ENCODE data around the gene U2SURP.
A peak's percentile ranks its signal among the peaks of the same experiment; 100 is the strongest.

The U2SURP gene

GRCh38 chr3:143084856-143085731 is 83.7 kb downstream of the U2SURP start:
- peaks cover 0 to 14% (median 3%) of the 10 kb centered on the region in 4 experiments for H3K4me1 ChIP-seq (ENCODE audit: control extremely low read depth in 1 of 4, control insufficient read depth in 4 of 4, insufficient read depth in 4 of 4, low read length in 3 of 4)
- ChIA-PET CTCF (interaction anchor here (0.7 kb wide), 1 partner anchor 567 kb away, joined by 3 read pairs; no protein-coding TSS in a partner anchor), POLR2A (no interaction called here)
- no peak overlapping the region for H3K4me3 ChIP-seq (ENCODE audit: control insufficient read depth in 1 of 7, extremely low read depth in 1 of 7, insufficient read depth in 4 of 7, low read depth in 2 of 7, low read length in 6 of 7)
- peaks cover 0 to 2% (median 0%) of the 10 kb centered on the region in 5 experiments for H3K9me3 ChIP-seq (ENCODE audit: control extremely low read depth in 1 of 5, control insufficient read depth in 4 of 5, insufficient read depth in 2 of 5, low read depth in 1 of 5, low read length in 4 of 5)
- H3K27ac ChIP-seq (ENCODE audit: insufficient read depth in 1 of 2, low read depth in 1 of 2, low read length in 2 of 2, poor library complexity in 1 of 2, severe bottlenecking in 2 of 2) = peak overlapping the region in 1 of 2 experiments; percentile 60
- H3K27me3 ChIP-seq (replicated peaks in 2 of 5; ENCODE audit: control insufficient read depth in 4 of 5, insufficient read depth in 5 of 5, low read length in 4 of 5) = no peaks in the 10 kb centered on the region
- peak; percentile 75 to 92 (median 84) for DNase-seq
- 93% methylated on average over 11 of the region's 17 CpGs for WGBS (ENCODE audit: insufficient coverage)
- no peaks in the 10 kb centered on the region for H3K36me3 ChIP-seq (ENCODE audit: control insufficient read depth in 4 of 4, insufficient read depth in 4 of 4, low read length in 3 of 4)

- no peak for DNase-seq
- H3K4me3 ChIP-seq (ENCODE audit: control insufficient read depth in 1 of 7, extremely low read depth in 1 of 7, insufficient read depth in 4 of 7, low read depth in 2 of 7, low read length in 6 of 7) = no peak overlapping the region
- no peak overlapping the region for H3K27ac ChIP-seq (ENCODE audit: insufficient read depth in 1 of 2, low read depth in 1 of 2, low read length in 2 of 2, poor library complexity in 1 of 2, severe bottlenecking in 2 of 2)
- CTCF ChIA-PET = no interaction called here
- POLR2A ChIA-PET = no interaction called here
- no peaks in the 10 kb centered on the region for H3K9me3 ChIP-seq (ENCODE audit: control extremely low read depth in 1 of 5, control insufficient read depth in 4 of 5, insufficient read depth in 2 of 5, low read depth in 1 of 5, low read length in 4 of 5)
- peaks cover 0 to 5% (median 3%) of the 10 kb centered on the region in 4 experiments for H3K4me1 ChIP-seq (ENCODE audit: control extremely low read depth in 1 of 4, control insufficient read depth in 4 of 4, insufficient read depth in 4 of 4, low read length in 3 of 4)
- H3K36me3 ChIP-seq (ENCODE audit: control insufficient read depth in 4 of 4, insufficient read depth in 4 of 4, low read length in 3 of 4) = no peaks in the 10 kb centered on the region
- H3K27me3 ChIP-seq (replicated peaks in 2 of 5; ENCODE audit: control insufficient read depth in 4 of 5, insufficient read depth in 5 of 5, low read length in 4 of 5) = peaks cover 0 to 3% (median 0%) of the 10 kb centered on the region in 5 experiments
- WGBS (ENCODE audit: insufficient coverage) = no CpG with 5 or more reads among the region's 1 CpG
Observed at GRCh38 chr3:143088835-143089234, 87.5 kb downstream of the U2SURP start.

- peaks cover 0 to 3% (median 2%) of the 10 kb centered on the region in 4 experiments for H3K4me1 ChIP-seq (ENCODE audit: control extremely low read depth in 1 of 4, control insufficient read depth in 4 of 4, insufficient read depth in 4 of 4, low read length in 3 of 4)
- no peaks in the 10 kb centered on the region for H3K9me3 ChIP-seq (ENCODE audit: control extremely low read depth in 1 of 5, control insufficient read depth in 4 of 5, insufficient read depth in 2 of 5, low read depth in 1 of 5, low read length in 4 of 5)
- ChIA-PET CTCF (no interaction called here), POLR2A (no interaction called here)
- WGBS (ENCODE audit: insufficient coverage) = 100% methylated on average over 1 of the region's 4 CpGs
- H3K4me3 ChIP-seq (ENCODE audit: control insufficient read depth in 1 of 7, extremely low read depth in 1 of 7, insufficient read depth in 4 of 7, low read depth in 2 of 7, low read length in 6 of 7) = no peak overlapping the region
- DNase-seq = no peak
- H3K36me3 ChIP-seq (ENCODE audit: control insufficient read depth in 4 of 4, insufficient read depth in 4 of 4, low read length in 3 of 4) = no peaks in the 10 kb centered on the region
- H3K27me3 ChIP-seq (replicated peaks in 2 of 5; ENCODE audit: control insufficient read depth in 4 of 5, insufficient read depth in 5 of 5, low read length in 4 of 5) = peaks cover 0 to 3% (median 0%) of the 10 kb centered on the region in 5 experiments
- H3K27ac ChIP-seq (ENCODE audit: insufficient read depth in 1 of 2, low read depth in 1 of 2, low read length in 2 of 2, poor library complexity in 1 of 2, severe bottlenecking in 2 of 2) = no peak overlapping the region
Observed at GRCh38 chr3:143089965-143090364, 88.6 kb downstream of the U2SURP start.

- WGBS (ENCODE audit: insufficient coverage) = 93% methylated on average over 5 of the region's 5 CpGs
- Histone ChIP-seq H3K9me3 (ENCODE audit: control extremely low read depth in 1 of 5, control insufficient read depth in 4 of 5, insufficient read depth in 2 of 5, low read depth in 1 of 5, low read length in 4 of 5) (peaks cover 0 to 4% (median 0%) of the 10 kb centered on the region in 5 experiments), H3K4me1 (ENCODE audit: control extremely low read depth in 1 of 4, control insufficient read depth in 4 of 4, insufficient read depth in 4 of 4, low read length in 3 of 4) (no peaks in the 10 kb centered on the region), H3K27ac (ENCODE audit: insufficient read depth in 1 of 2, low read depth in 1 of 2, low read length in 2 of 2, poor library complexity in 1 of 2, severe bottlenecking in 2 of 2) (no peak overlapping the region), H3K27me3 (replicated peaks in 2 of 5; ENCODE audit: control insufficient read depth in 4 of 5, insufficient read depth in 5 of 5, low read length in 4 of 5) (peaks cover 0 to 3% (median 0%) of the 10 kb centered on the region in 5 experiments), H3K36me3 (ENCODE audit: control insufficient read depth in 4 of 4, insufficient read depth in 4 of 4, low read length in 3 of 4) (no peaks in the 10 kb centered on the region), H3K4me3 (ENCODE audit: control insufficient read depth in 1 of 7, extremely low read depth in 1 of 7, insufficient read depth in 4 of 7, low read depth in 2 of 7, low read length in 6 of 7) (no peak overlapping the region)
- no peak for DNase-seq
- CTCF ChIA-PET = no interaction called here
- POLR2A ChIA-PET = no interaction called here
Observed at GRCh38 chr3:143090486-143090885, 89.1 kb downstream of the U2SURP start.

- Histone ChIP-seq H3K27me3 (replicated peaks in 2 of 5; ENCODE audit: control insufficient read depth in 4 of 5, insufficient read depth in 5 of 5, low read length in 4 of 5) (peaks cover 0 to 3% (median 0%) of the 10 kb centered on the region in 5 experiments), H3K4me3 (ENCODE audit: control insufficient read depth in 1 of 7, extremely low read depth in 1 of 7, insufficient read depth in 4 of 7, low read depth in 2 of 7, low read length in 6 of 7) (no peak overlapping the region), H3K9me3 (ENCODE audit: control extremely low read depth in 1 of 5, control insufficient read depth in 4 of 5, insufficient read depth in 2 of 5, low read depth in 1 of 5, low read length in 4 of 5) (peaks cover 0 to 8% (median 4%) of the 10 kb centered on the region in 5 experiments), H3K27ac (ENCODE audit: insufficient read depth in 1 of 2, low read depth in 1 of 2, low read length in 2 of 2, poor library complexity in 1 of 2, severe bottlenecking in 2 of 2) (no peak overlapping the region), H3K4me1 (ENCODE audit: control extremely low read depth in 1 of 4, control insufficient read depth in 4 of 4, insufficient read depth in 4 of 4, low read length in 3 of 4) (no peaks in the 10 kb centered on the region), H3K36me3 (ENCODE audit: control insufficient read depth in 4 of 4, insufficient read depth in 4 of 4, low read length in 3 of 4) (no peaks in the 10 kb centered on the region)
- no peak for DNase-seq
- 98% methylated on average over 6 of the region's 9 CpGs for WGBS (ENCODE audit: insufficient coverage)
- POLR2A ChIA-PET = no interaction called here
- CTCF ChIA-PET = interaction anchor here (1.4 kb wide), 1 partner anchor 15 kb away, joined by 3 read pairs; no protein-coding TSS in a partner anchor
Observed at GRCh38 chr3:143090976-143091837, 89.8 kb downstream of the U2SURP start.

- ChIA-PET CTCF (interaction anchor here (0.8 to 1.4 kb wide), 2 partner anchors 14 to 71 kb away, joined by 3 read pairs; no protein-coding TSS in a partner anchor), POLR2A (no interaction called here)
- 90% methylated on average over 1 of the region's 1 CpG for WGBS (ENCODE audit: insufficient coverage)
- Histone ChIP-seq H3K4me1 (ENCODE audit: control extremely low read depth in 1 of 4, control insufficient read depth in 4 of 4, insufficient read depth in 4 of 4, low read length in 3 of 4) (no peaks in the 10 kb centered on the region), H3K9me3 (ENCODE audit: control extremely low read depth in 1 of 5, control insufficient read depth in 4 of 5, insufficient read depth in 2 of 5, low read depth in 1 of 5, low read length in 4 of 5) (peaks cover 0 to 11% (median 4%) of the 10 kb centered on the region in 5 experiments), H3K27ac (ENCODE audit: insufficient read depth in 1 of 2, low read depth in 1 of 2, low read length in 2 of 2, poor library complexity in 1 of 2, severe bottlenecking in 2 of 2) (no peak overlapping the region), H3K27me3 (replicated peaks in 2 of 5; ENCODE audit: control insufficient read depth in 4 of 5, insufficient read depth in 5 of 5, low read length in 4 of 5) (peaks cover 0 to 3% (median 0%) of the 10 kb centered on the region in 5 experiments), H3K4me3 (ENCODE audit: control insufficient read depth in 1 of 7, extremely low read depth in 1 of 7, insufficient read depth in 4 of 7, low read depth in 2 of 7, low read length in 6 of 7) (no peak overlapping the region), H3K36me3 (ENCODE audit: control insufficient read depth in 4 of 4, insufficient read depth in 4 of 4, low read length in 3 of 4) (no peaks in the 10 kb centered on the region)
- no peak for DNase-seq
Observed at GRCh38 chr3:143092191-143092590, 90.8 kb downstream of the U2SURP start.

All from common myeloid progenitor, CD34-positive (primary cell).